ENCODE measurements around the gene ZDHHC12. TPM values are rescaled to one million over a fixed set of nuclear protein-coding genes. Genes with fewer than 3 reads are reported as not detected.

Gene ZDHHC12
- polyA plus RNA-seq, 3 donors, result 50.0 to 72.7 (median 68.4) TPM

DNA sequence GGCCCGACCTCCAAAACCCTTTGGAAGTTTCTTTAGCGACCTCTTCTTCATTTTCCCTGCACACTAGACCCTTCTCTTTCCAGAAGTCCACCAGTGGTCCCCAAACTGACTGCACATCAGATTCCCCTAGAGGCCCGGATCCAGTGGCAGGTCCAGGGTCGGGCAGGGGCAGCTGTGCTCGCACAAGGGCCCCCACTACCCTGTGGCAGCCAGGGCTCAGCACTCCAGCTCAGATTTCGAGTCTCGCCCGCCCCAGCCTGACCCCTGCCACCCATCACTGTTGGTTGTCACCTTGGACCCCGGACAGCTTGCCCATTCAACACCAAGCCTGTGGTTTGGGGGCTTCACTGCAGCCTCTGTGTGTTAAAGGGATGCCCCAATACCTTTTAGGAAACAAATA is 7.8 kb upstream of the ZDHHC12 start:
- WGBS (ENCODE audit: insufficient coverage), result 82% methylated on average over 7 of the region's 9 CpGs
- Histone ChIP-seq H3K27me3 (ENCODE audit: control insufficient read depth in 2 of 2, insufficient read depth in 2 of 2, low read length in 2 of 2) (no peaks in the 10 kb centered on the region), H3K36me3 (replicated peaks in 1 of 2; ENCODE audit: control insufficient read depth in 1 of 2, insufficient read depth in 2 of 2, low read length in 2 of 2) (peaks cover 9 to 30% of the 10 kb centered on the region in 2 donors), H3K9ac (ENCODE audit: insufficient read depth, low read length, poor library complexity, severe bottlenecking) (no peak overlapping the region), H3K4me3 (replicated peaks in 1 of 3; ENCODE audit: low read depth in 2 of 3, low read length in 3 of 3) (no peak overlapping the region), H4K20me1 (ENCODE audit: insufficient read depth, low read length) (no peaks in the 10 kb centered on the region), H3K4me2 (replicated peaks; ENCODE audit: extremely low read depth, low read length, poor library complexity, severe bottlenecking) (no peak overlapping the region), H3K79me2 (ENCODE audit: insufficient read depth, low read length) (no peaks in the 10 kb centered on the region), H2AFZ (ENCODE audit: insufficient read depth, low read depth, low read length, poor library complexity, severe bottlenecking) (no peak overlapping the region), H3K9me3 (replicated peaks in 1 of 2; ENCODE audit: control insufficient read depth in 1 of 2, insufficient read depth in 1 of 2, low read length in 2 of 2) (no peaks in the 10 kb centered on the region), H3K27ac (ENCODE audit: low read depth in 1 of 2, low read length in 2 of 2) (no peak overlapping the region), H3K4me1 (ENCODE audit: control insufficient read depth in 1 of 2, insufficient read depth in 2 of 2, low read length in 2 of 2) (no peaks in the 10 kb centered on the region)
- DNase-seq, result no peak
- no peak overlapping the region for H3K4me3 Mint-ChIP-seq
- H3K9me3 Mint-ChIP-seq, result no peaks in the 10 kb centered on the region
- H3K36me3 Mint-ChIP-seq, result peaks cover 24 to 48% of the 10 kb centered on the region in 2 donors
- TF ChIP-seq CTCF (IDR thresholded peaks at IDR 0.05), result no peak
- peak overlapping the region in 1 of 7 donors; percentile 42 for H3K27ac Mint-ChIP-seq
- intact Hi-C loops (cut with micrococcal nuclease), result no loop called here
- H3K4me1 Mint-ChIP-seq, result peaks cover 3% of the 10 kb centered on the region
- no peaks in the 10 kb centered on the region for H3K27me3 Mint-ChIP-seq (ENCODE audit: low read depth in 3 of 3)

DNA sequence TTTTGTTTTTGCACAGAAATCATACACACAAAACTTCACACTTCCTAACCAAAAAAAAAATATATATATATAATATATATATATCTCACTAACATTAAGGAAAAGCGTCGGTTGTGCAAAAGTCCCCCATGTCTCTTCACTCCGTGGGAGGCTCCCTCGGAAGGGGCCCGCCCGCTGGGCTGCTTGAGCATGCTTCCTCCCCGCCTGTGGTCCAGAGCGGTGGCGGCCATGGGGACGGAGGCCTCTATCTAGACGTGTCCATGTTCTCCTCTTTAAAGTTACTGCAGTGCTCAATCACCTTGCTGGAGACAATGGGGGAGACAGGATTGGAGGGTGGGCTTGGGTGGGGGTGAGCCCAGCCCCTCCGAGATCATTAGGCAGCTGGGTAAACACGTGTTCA is 7.2 kb upstream of the ZDHHC12 start:
- Histone ChIP-seq H2AFZ (ENCODE audit: insufficient read depth, low read depth, low read length, poor library complexity, severe bottlenecking) (no peak overlapping the region), H3K4me1 (ENCODE audit: control insufficient read depth in 1 of 2, insufficient read depth in 2 of 2, low read length in 2 of 2) (no peaks in the 10 kb centered on the region), H3K4me2 (replicated peaks; ENCODE audit: extremely low read depth, low read length, poor library complexity, severe bottlenecking) (no peak overlapping the region), H3K9ac (ENCODE audit: insufficient read depth, low read length, poor library complexity, severe bottlenecking) (no peak overlapping the region), H3K79me2 (ENCODE audit: insufficient read depth, low read length) (no peaks in the 10 kb centered on the region), H3K36me3 (replicated peaks in 1 of 2; ENCODE audit: control insufficient read depth in 1 of 2, insufficient read depth in 2 of 2, low read length in 2 of 2) (peaks cover 9 to 30% of the 10 kb centered on the region in 2 donors), H3K27me3 (ENCODE audit: control insufficient read depth in 2 of 2, insufficient read depth in 2 of 2, low read length in 2 of 2) (no peaks in the 10 kb centered on the region), H3K27ac (ENCODE audit: low read depth in 1 of 2, low read length in 2 of 2) (no peak overlapping the region), H3K4me3 (replicated peaks in 1 of 3; ENCODE audit: low read depth in 2 of 3, low read length in 3 of 3) (no peak overlapping the region), H4K20me1 (ENCODE audit: insufficient read depth, low read length) (no peaks in the 10 kb centered on the region), H3K9me3 (replicated peaks in 1 of 2; ENCODE audit: control insufficient read depth in 1 of 2, insufficient read depth in 1 of 2, low read length in 2 of 2) (no peaks in the 10 kb centered on the region)
- TF ChIP-seq CTCF (IDR thresholded peaks at IDR 0.05), result no peak
- no peak for DNase-seq
- intact Hi-C loops (cut with micrococcal nuclease), result no loop called here
- Mint-ChIP-seq H3K27me3 (ENCODE audit: low read depth in 3 of 3) (no peaks in the 10 kb centered on the region), H3K4me1 (peaks cover 3% of the 10 kb centered on the region), H3K4me3 (no peak overlapping the region), H3K36me3 (peaks cover 24 to 48% of the 10 kb centered on the region in 2 donors), H3K27ac (peak overlapping the region in 1 of 7 donors; percentile 38), H3K9me3 (no peaks in the 10 kb centered on the region)
- WGBS (ENCODE audit: insufficient coverage), result 96% methylated on average over 7 of the region's 13 CpGs
